Activated naive CD4-positive, alpha-beta T cell treated with anti-CD3 and anti-CD28 coated beads, Interleukin-2, amount 50 U/mL, for 72 hours (primary cell): ENCODE data around the gene FYB2. TPM values are rescaled to one million over a fixed set of nuclear protein-coding genes. Genes with fewer than 3 reads are reported as not detected.
"Not testable (repeated sequence)": the region's sequence is repeated elsewhere in the genome, so short reads cannot be mapped to it uniquely, and the experiment has no call there.

Experiments used
- ATAC-seq, 2 donors: fragments of 150-1000 bp; cut with Tn5 transposase; 2 replicates each; pipeline ENCODE4 v1.10.0; 2021; ENCODE audit warnings: mild to moderate bottlenecking in 2 of 2, moderate library complexity in 2 of 2
- DNase-seq, 2 donors: peaks; one replicate each; pipeline ENCODE4 v3.0.0; 2021 to 2022; ENCODE audit warnings: low spot score in 2 of 2
- H3K27ac Mint-ChIP-seq, 2 donors: one replicate each; pipeline ENCODE4 v1.8.0; 2022; ENCODE audit warnings: mild to moderate bottlenecking in 2 of 2, mixed read lengths in 2 of 2
- H3K36me3 Mint-ChIP-seq, 2 donors: one replicate each; pipeline ENCODE4 v1.8.0; 2022; ENCODE audit warnings: mixed read lengths in 2 of 2
- H3K9me3 Mint-ChIP-seq, 2 donors: one replicate each; pipeline ENCODE4 v1.8.0; 2022; ENCODE audit warnings: mixed read lengths in 2 of 2
- total RNA-seq, 2 donors: library from RNA; stranded (reverse); gene quantifications; one replicate each; pipeline ENCODE4 v1.2.3, GENCODE V29; 2022

The FYB2 gene
- total RNA-seq, 2 donors from 2014 or later: not detected

- H3K27ac Mint-ChIP-seq: no peak overlapping the region
- DNase-seq: no peak
- H3K9me3 Mint-ChIP-seq: peaks cover 0 to 9% of the 10 kb centered on the region in 2 donors
- H3K36me3 Mint-ChIP-seq: no peaks in the 10 kb centered on the region
- no peak for ATAC-seq
Measured at GRCh38 chr1:56777972-56778371, 41.2 kb downstream of the FYB2 start.

GRCh38 chr1:56774732-56775131, 44.5 kb downstream of the FYB2 start:
- H3K9me3 Mint-ChIP-seq: not testable (repeated sequence)

GRCh38 chr1:56774067-56774609, 45.1 kb downstream of the FYB2 start:
- ATAC-seq (peak; percentile 52 to 84), DNase-seq (no peak)
- Mint-ChIP-seq H3K9me3 (peaks cover 0 to 9% of the 10 kb centered on the region in 2 donors), H3K27ac (no peak overlapping the region), H3K36me3 (no peaks in the 10 kb centered on the region)

More at GRCh38 chr1:56774732-56775131, 44.5 kb downstream of the FYB2 start:
- not testable (repeated sequence) for DNase-seq, ATAC-seq, H3K36me3 Mint-ChIP-seq, H3K27ac Mint-ChIP-seq

- ATAC-seq (peak; percentile 24 to 66), DNase-seq (no peak)
- H3K36me3 Mint-ChIP-seq: no peaks in the 10 kb centered on the region
- H3K27ac Mint-ChIP-seq: no peak overlapping the region
- peaks cover 0 to 9% of the 10 kb centered on the region in 2 donors for H3K9me3 Mint-ChIP-seq
Measured at GRCh38 chr1:56773341-56774066, 45.7 kb downstream of the FYB2 start.

- no peak for DNase-seq
- Mint-ChIP-seq H3K36me3 (no peaks in the 10 kb centered on the region), H3K9me3 (peaks cover 0 to 9% of the 10 kb centered on the region in 2 donors), H3K27ac (no peak overlapping the region)
- ATAC-seq: no peak
Measured at GRCh38 chr1:56771717-56772116, 47.5 kb downstream of the FYB2 start.

- DNase-seq (no peak), ATAC-seq (no peak)
- no peak overlapping the region for H3K27ac Mint-ChIP-seq
- no peaks in the 10 kb centered on the region for H3K36me3 Mint-ChIP-seq
- H3K9me3 Mint-ChIP-seq: peaks cover 0 to 5% of the 10 kb centered on the region in 2 donors
Measured at GRCh38 chr1:56758794-56759193, 60.4 kb downstream of the FYB2 start.

- DNase-seq (no peak), ATAC-seq (no peak)
- Mint-ChIP-seq H3K36me3 (no peaks in the 10 kb centered on the region), H3K9me3 (peaks cover 0 to 5% of the 10 kb centered on the region in 2 donors), H3K27ac (no peak overlapping the region)
Measured at GRCh38 chr1:56758135-56758534, 61.1 kb downstream of the FYB2 start.

- no peak for ATAC-seq
- H3K27ac Mint-ChIP-seq: no peak overlapping the region
- DNase-seq: no peak
- peaks cover 0 to 5% of the 10 kb centered on the region in 2 donors for H3K9me3 Mint-ChIP-seq
- no peaks in the 10 kb centered on the region for H3K36me3 Mint-ChIP-seq
Measured at GRCh38 chr1:56755911-56756310, 63.3 kb downstream of the FYB2 start.

- no peak for DNase-seq
- no peak for ATAC-seq
- Mint-ChIP-seq H3K9me3 (peaks cover 0 to 5% of the 10 kb centered on the region in 2 donors), H3K27ac (no peak overlapping the region), H3K36me3 (no peaks in the 10 kb centered on the region)
Measured at GRCh38 chr1:56754708-56755479, 64.3 kb downstream of the FYB2 start.

- no peak for ATAC-seq
- DNase-seq: no peak
- H3K27ac Mint-ChIP-seq: no peak overlapping the region
Measured at GRCh38 chr1:56745231-56745630, 74.0 kb downstream of the FYB2 start.

GRCh38 chr1:56728964-56729363, 90.2 kb downstream of the FYB2 start:
- DNase-seq (no peak), ATAC-seq (no peak)
- H3K9me3 Mint-ChIP-seq: peaks cover 11 to 33% of the 10 kb centered on the region in 2 donors
- H3K36me3 Mint-ChIP-seq: peaks cover 0 to 6% of the 10 kb centered on the region in 2 donors
- H3K27ac Mint-ChIP-seq: no peak overlapping the region

More at GRCh38 chr1:56745231-56745630, 74.0 kb downstream of the FYB2 start:
- Mint-ChIP-seq H3K36me3 (no peaks in the 10 kb centered on the region), H3K9me3 (peaks cover 0 to 5% of the 10 kb centered on the region in 2 donors)

GRCh38 chr1:56726706-56727105, 92.5 kb downstream of the FYB2 start:
- DNase-seq (no peak), ATAC-seq (no peak)
- Mint-ChIP-seq H3K36me3 (peaks cover 0 to 5% of the 10 kb centered on the region in 2 donors), H3K27ac (no peak overlapping the region), H3K9me3 (peaks cover 8 to 21% of the 10 kb centered on the region in 2 donors)

- Mint-ChIP-seq H3K27ac (no peak overlapping the region), H3K9me3 (no peaks in the 10 kb centered on the region), H3K36me3 (no peaks in the 10 kb centered on the region)
- DNase-seq (no peak), ATAC-seq (no peak)
Measured at GRCh38 chr1:56719171-56719570, 100.0 kb downstream of the FYB2 start.

GRCh38 chr1:56715156-56715555, 104.0 kb downstream of the FYB2 start:
- ATAC-seq (no peak), DNase-seq (no peak)
- Mint-ChIP-seq H3K27ac (no peak overlapping the region), H3K9me3 (no peaks in the 10 kb centered on the region), H3K36me3 (no peaks in the 10 kb centered on the region)

GRCh38 chr1:56713112-56713511, 106.1 kb downstream of the FYB2 start:
- ATAC-seq (no peak), DNase-seq (no peak)
- no peaks in the 10 kb centered on the region for H3K36me3 Mint-ChIP-seq
- H3K9me3 Mint-ChIP-seq: no peaks in the 10 kb centered on the region
- H3K27ac Mint-ChIP-seq: no peak overlapping the region

- Mint-ChIP-seq H3K36me3 (no peaks in the 10 kb centered on the region), H3K9me3 (no peaks in the 10 kb centered on the region), H3K27ac (no peak overlapping the region)
- DNase-seq (no peak), ATAC-seq (no peak)
Measured at GRCh38 chr1:56712150-56712549, 107.1 kb downstream of the FYB2 start.

GRCh38 chr1:56710646-56711045, 108.6 kb downstream of the FYB2 start:
- no peaks in the 10 kb centered on the region for H3K9me3 Mint-ChIP-seq
- H3K27ac Mint-ChIP-seq: no peak overlapping the region
- DNase-seq: no peak
- peak in 1 of 2 donors; percentile 34 for ATAC-seq
- no peaks in the 10 kb centered on the region for H3K36me3 Mint-ChIP-seq
